HepG2 (cell line): Measurements from ENCODE around the gene MTFP1. TPM values are rescaled to one million over a fixed set of nuclear protein-coding genes. Genes with fewer than 3 reads are reported as not detected.
A peak's percentile ranks its signal among the peaks of the same experiment; 100 is the strongest.

Source experiments
- CSRNP1 ChIP-seq: sonication (generic); formaldehyde crosslinking; IDR thresholded peaks from 2 replicates; pipeline ENCODE4 v1.8.1; 2023; ENCODE audit warnings: mild to moderate bottlenecking, missing genetic modification reagents
- E2F2 ChIP-seq: sonication (generic); formaldehyde crosslinking; IDR thresholded peaks from 2 replicates; pipeline ENCODE4 v1.4.0; 2020; ENCODE audit warnings: missing genetic modification reagents, borderline replicate concordance
- FOXA3 ChIP-seq: IDR thresholded peaks from 2 replicates; pipeline ENCODE4 v1.6.1; 2016; ENCODE audit warnings: missing genetic modification reagents, missing compliant biosample characterization
- IKZF4 ChIP-seq: sonication (generic); formaldehyde crosslinking; IDR thresholded peaks from 2 replicates; pipeline ENCODE4 v1.5.1; 2020; ENCODE audit warnings: borderline replicate concordance, mild to moderate bottlenecking, low read depth, missing genetic modification reagents; ENCODE audit errors: not compliant biosample characterization
- KDM1A ChIP-seq: IDR thresholded peaks from 2 replicates; pipeline ENCODE4 v1.6.1; 2016; ENCODE audit warnings: missing compliant biosample characterization
- KDM5A ChIP-seq: fragments of 200-600 bp; sonication (generic); IDR thresholded peaks from 2 replicates; pipeline ENCODE4 v1.7.0; 2018; ENCODE audit warnings: antibody characterized with exemption, mild to moderate bottlenecking, low read length, borderline replicate concordance
- KLF12 ChIP-seq: sonication (generic); formaldehyde crosslinking; IDR thresholded peaks from 2 replicates; pipeline ENCODE4 v1.4.0; 2020; ENCODE audit warnings: missing genetic modification reagents, borderline replicate concordance
- KLF13 ChIP-seq: sonication (generic); formaldehyde crosslinking; IDR thresholded peaks from 2 replicates; pipeline ENCODE4 v1.4.0; 2020; ENCODE audit warnings: mild to moderate bottlenecking, missing genetic modification reagents
- NCOA5 ChIP-seq: sonication (generic); formaldehyde crosslinking; IDR thresholded peaks from 2 replicates; pipeline ENCODE4 v1.4.0; 2020; ENCODE audit warnings: missing genetic modification reagents
- PHF8 ChIP-seq: sonication (generic); formaldehyde crosslinking; IDR thresholded peaks from 2 replicates; pipeline ENCODE4 v1.5.0; 2020; ENCODE audit warnings: missing genetic modification reagents
- POLR2A ChIP-seq, 2 experiments: IDR thresholded peaks; 2 replicates each; pipeline ENCODE4 v1.6.1; 2011; ENCODE audit warnings: low read depth in 2 of 2, low read length in 2 of 2, mild to moderate bottlenecking in 1 of 2, moderate library complexity in 1 of 2; ENCODE audit not compliant: insufficient read depth in 1 of 2
- RAD21 ChIP-seq: fragments of 450-650 bp; formaldehyde crosslinking; IDR thresholded peaks from 2 replicates; pipeline ENCODE4 v1.5.0; 2020; ENCODE audit warnings: mild to moderate bottlenecking
- RFX5 ChIP-seq: IDR thresholded peaks from 2 replicates; pipeline ENCODE4 v1.6.1; 2011; ENCODE audit warnings: low read depth, low read length, improper control_type of control experiment
- SPEN ChIP-seq: sonication (generic); formaldehyde crosslinking; IDR thresholded peaks from 2 replicates; pipeline ENCODE4 v1.5.1; 2020; ENCODE audit warnings: low read depth, mild to moderate bottlenecking, missing genetic modification reagents
- STAT5B ChIP-seq: sonication (generic); formaldehyde crosslinking; IDR thresholded peaks from 2 replicates; pipeline ENCODE4 v1.4.0; 2020; ENCODE audit warnings: missing genetic modification reagents
- TCF12 ChIP-seq, 2 experiments: fragments of 450-650 bp in 1 of 2; sonication (generic) in 1 of 2; formaldehyde crosslinking in 1 of 2; IDR thresholded peaks; 2 replicates each; pipeline versions ENCODE4 v1.6.1 to v1.8.0; 2017 to 2022; ENCODE audit warnings: antibody characterized with exemption in 1 of 2, mild to moderate bottlenecking in 1 of 2, missing genetic modification reagents in 1 of 2, moderate library complexity in 1 of 2
- TSC22D2 ChIP-seq: sonication (generic); formaldehyde crosslinking; IDR thresholded peaks from 2 replicates; pipeline ENCODE4 v1.5.1; 2020; ENCODE audit warnings: missing genetic modification reagents, mild to moderate bottlenecking, borderline replicate concordance
- ZBTB2 ChIP-seq: sonication (generic); formaldehyde crosslinking; IDR thresholded peaks from 2 replicates; pipeline ENCODE4 v1.8.0; 2022; ENCODE audit warnings: low read depth, missing genetic modification reagents
- ZKSCAN5 ChIP-seq: sonication (generic); formaldehyde crosslinking; IDR thresholded peaks from 2 replicates; pipeline ENCODE4 v1.5.1; 2020; ENCODE audit warnings: mild to moderate bottlenecking, missing genetic modification reagents
- ZNF572 ChIP-seq: sonication (generic); formaldehyde crosslinking; IDR thresholded peaks from 2 replicates; pipeline ENCODE4 v1.5.1; 2020; ENCODE audit warnings: mild to moderate bottlenecking, missing genetic modification reagents
- ZNF576 ChIP-seq: sonication (generic); formaldehyde crosslinking; IDR thresholded peaks from 2 replicates; pipeline ENCODE4 v1.4.0; 2020; ENCODE audit warnings: mild to moderate bottlenecking, missing genetic modification reagents
- ZNF589 ChIP-seq: sonication (generic); formaldehyde crosslinking; conservative IDR thresholded peaks from 2 replicates; pipeline ENCODE4 v1.8.0; 2022; ENCODE audit warnings: mild to moderate bottlenecking, moderate library complexity, missing genetic modification reagents
- ZNF674 ChIP-seq: sonication (generic); formaldehyde crosslinking; IDR thresholded peaks from 2 replicates; pipeline ENCODE4 v1.5.0; 2020; ENCODE audit warnings: low read depth, mild to moderate bottlenecking, missing genetic modification reagents
- ZNF761 ChIP-seq: sonication (generic); formaldehyde crosslinking; conservative IDR thresholded peaks from 2 replicates; pipeline ENCODE4 v1.4.0; 2020; ENCODE audit warnings: mild to moderate bottlenecking, missing genetic modification reagents
- ZNF879 ChIP-seq: sonication (generic); formaldehyde crosslinking; IDR thresholded peaks from 2 replicates; pipeline ENCODE4 v1.8.1; 2023; ENCODE audit warnings: missing genetic modification reagents
- polyA plus RNA-seq, 8 experiments: library from polyadenylated mRNA; depleted of rRNA in 3 of 8; stranded (reverse) in 7 of 8; unstranded in 1 of 8; fragments of >200 nt; fragmentation: Illumina TruSeq in 4 of 8; extraction: Trizol in 4 of 8; gene quantifications; 2 replicates each; pipeline versions ENCODE4 v1.2.1 to v1.2.3, GENCODE V29; 2011 to 2016; ENCODE audit warnings: low read depth in 4 of 8, missing spikeins in 1 of 8, mixed read lengths in 1 of 8; ENCODE audit not compliant: insufficient read depth in 1 of 8
- total RNA-seq, 5 experiments: library from RNA; depleted of rRNA; stranded (reverse); fragments of >200 nt; fragmentation: Illumina TruSeq; extraction: Trizol; gene quantifications; 2 replicates each; pipeline ENCODE4 v1.2.3, GENCODE V29; 2016; ENCODE audit warnings: low read depth in 1 of 5

MTFP1 gene
- total and polyA plus RNA-seq, 2 of the 13 experiments (the other 11 are each of a cell fraction or from before 2014, with no cell fraction given) = 29.5 to 45.6 TPM

GRCh38 chr22:30426388-30427353, 1.1 kb downstream of the MTFP1 start (continued):
- TF ChIP-seq E2F2 (CRISPR knock-in tag) = no peak
- TF ChIP-seq RFX5 = no peak
- no peak for TF ChIP-seq KLF12
- TF ChIP-seq IKZF4 = no peak
- TF ChIP-seq STAT5B (CRISPR knock-in tag) = no peak
- no peak for TF ChIP-seq ZNF674 (CRISPR knock-in tag)
- TF ChIP-seq NCOA5 (CRISPR knock-in tag) = no peak
- TF ChIP-seq ZNF572 = no peak
- no peak for TF ChIP-seq KLF13 (CRISPR knock-in tag)
- no peak for TF ChIP-seq KDM5A
- TF ChIP-seq PHF8 (CRISPR knock-in tag) = no peak
- TF ChIP-seq TSC22D2 (CRISPR knock-in tag) = no peak
- no peak for TF ChIP-seq ZNF576
- TF ChIP-seq ZNF761 = 0 out of 2 replicates have a peak, but pooled peaks have one; percentile 17
- no peak for TF ChIP-seq ZNF589
- no peak for TF ChIP-seq ZNF879 (CRISPR knock-in tag)
- TF ChIP-seq ZBTB2 (CRISPR knock-in tag) = no peak
- no peak for TF ChIP-seq TCF12 (IDR thresholded peaks at IDR 0.05)
- no peak for TF ChIP-seq TCF12 (CRISPR knock-in tag; IDR thresholded peaks at IDR 0.05)
- TF ChIP-seq SPEN (CRISPR knock-in tag) = no peak
- no peak for TF ChIP-seq POLR2A (IDR thresholded peaks at IDR 0.05; ENCODE audit: insufficient read depth in 1 of 2, low read depth in 2 of 2, low read length in 2 of 2)
- no peak; the same call in 1 of the 2 replicates for TF ChIP-seq CSRNP1 (CRISPR knock-in tag)
- no peak for TF ChIP-seq ZKSCAN5
- TF ChIP-seq RAD21 (CRISPR knock-in tag) = peak; percentile 76
- TF ChIP-seq FOXA3 (CRISPR knock-in tag) = peak; percentile 30; the same call in 1 of the 2 replicates
- TF ChIP-seq KDM1A (CRISPR knock-in tag) = peak; percentile 23; the same call in 1 of the 2 replicates
